Measurements from ENCODE around the gene UBE2H. TPM values are rescaled to one million over a fixed set of nuclear protein-coding genes. Genes with fewer than 3 reads are reported as not detected.

The UBE2H gene
- total and polyA plus RNA-seq, 10 of the 15 experiments (the other 5 are each of a cell fraction or from before 2014, with no cell fraction given) = 15.6 to 75.5 (median 32.8) TPM

- no peak for TF ChIP-seq BCLAF1 (IDR thresholded peaks at IDR 0.05)
- TF ChIP-seq, protein P1, sequence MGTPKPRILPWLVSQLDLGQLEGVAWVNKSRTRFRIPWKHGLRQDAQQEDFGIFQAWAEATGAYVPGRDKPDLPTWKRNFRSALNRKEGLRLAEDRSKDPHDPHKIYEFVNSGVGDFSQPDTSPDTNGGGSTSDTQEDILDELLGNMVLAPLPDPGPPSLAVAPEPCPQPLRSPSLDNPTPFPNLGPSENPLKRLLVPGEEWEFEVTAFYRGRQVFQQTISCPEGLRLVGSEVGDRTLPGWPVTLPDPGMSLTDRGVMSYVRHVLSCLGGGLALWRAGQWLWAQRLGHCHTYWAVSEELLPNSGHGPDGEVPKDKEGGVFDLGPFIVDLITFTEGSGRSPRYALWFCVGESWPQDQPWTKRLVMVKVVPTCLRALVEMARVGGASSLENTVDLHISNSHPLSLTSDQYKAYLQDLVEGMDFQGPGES (IDR thresholded peaks at IDR 0.05) = no peak
- no peak for TF ChIP-seq SREBF1 (IDR thresholded peaks at IDR 0.05; ENCODE audit: low read length)
- TF ChIP-seq, protein P2, sequence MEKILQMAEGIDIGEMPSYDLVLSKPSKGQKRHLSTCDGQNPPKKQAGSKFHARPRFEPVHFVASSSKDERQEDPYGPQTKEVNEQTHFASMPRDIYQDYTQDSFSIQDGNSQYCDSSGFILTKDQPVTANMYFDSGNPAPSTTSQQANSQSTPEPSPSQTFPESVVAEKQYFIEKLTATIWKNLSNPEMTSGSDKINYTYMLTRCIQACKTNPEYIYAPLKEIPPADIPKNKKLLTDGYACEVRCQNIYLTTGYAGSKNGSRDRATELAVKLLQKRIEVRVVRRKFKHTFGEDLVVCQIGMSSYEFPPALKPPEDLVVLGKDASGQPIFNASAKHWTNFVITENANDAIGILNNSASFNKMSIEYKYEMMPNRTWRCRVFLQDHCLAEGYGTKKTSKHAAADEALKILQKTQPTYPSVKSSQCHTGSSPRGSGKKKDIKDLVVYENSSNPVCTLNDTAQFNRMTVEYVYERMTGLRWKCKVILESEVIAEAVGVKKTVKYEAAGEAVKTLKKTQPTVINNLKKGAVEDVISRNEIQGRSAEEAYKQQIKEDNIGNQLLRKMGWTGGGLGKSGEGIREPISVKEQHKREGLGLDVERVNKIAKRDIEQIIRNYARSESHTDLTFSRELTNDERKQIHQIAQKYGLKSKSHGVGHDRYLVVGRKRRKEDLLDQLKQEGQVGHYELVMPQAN (conservative IDR thresholded peaks at IDR 0.05) = peak; percentile 54; the same call in 1 of the 2 replicates
- TF ChIP-seq BCL11A (IDR thresholded peaks at IDR 0.05; ENCODE audit: low read depth, low read length) = peak; percentile 15; the same call in 1 of the 2 replicates
- peak; percentile 51; the same call in 1 of the 2 replicates for TF ChIP-seq SPI1 (IDR thresholded peaks at IDR 0.05; ENCODE audit: borderline replicate concordance, insufficient read depth, low read depth, low read length)
- no peak for TF ChIP-seq SMARCA5 (IDR thresholded peaks at IDR 0.05)
- peak in 1 of 2 experiments; percentile 64; a peak in 3 of 4 replicates for TF ChIP-seq IKZF2 (IDR thresholded peaks at IDR 0.05)
- TF ChIP-seq MYC (IDR thresholded peaks at IDR 0.05; ENCODE audit: insufficient read depth, insufficient read length, insufficient replicate concordance, low read length, severe bottlenecking) = no peak
- no peak for TF ChIP-seq TARDBP (IDR thresholded peaks at IDR 0.05; ENCODE audit: borderline replicate concordance)
- no peak for TF ChIP-seq MXI1 (IDR thresholded peaks at IDR 0.05; ENCODE audit: low read depth, low read length)
- TF ChIP-seq, protein P3, sequence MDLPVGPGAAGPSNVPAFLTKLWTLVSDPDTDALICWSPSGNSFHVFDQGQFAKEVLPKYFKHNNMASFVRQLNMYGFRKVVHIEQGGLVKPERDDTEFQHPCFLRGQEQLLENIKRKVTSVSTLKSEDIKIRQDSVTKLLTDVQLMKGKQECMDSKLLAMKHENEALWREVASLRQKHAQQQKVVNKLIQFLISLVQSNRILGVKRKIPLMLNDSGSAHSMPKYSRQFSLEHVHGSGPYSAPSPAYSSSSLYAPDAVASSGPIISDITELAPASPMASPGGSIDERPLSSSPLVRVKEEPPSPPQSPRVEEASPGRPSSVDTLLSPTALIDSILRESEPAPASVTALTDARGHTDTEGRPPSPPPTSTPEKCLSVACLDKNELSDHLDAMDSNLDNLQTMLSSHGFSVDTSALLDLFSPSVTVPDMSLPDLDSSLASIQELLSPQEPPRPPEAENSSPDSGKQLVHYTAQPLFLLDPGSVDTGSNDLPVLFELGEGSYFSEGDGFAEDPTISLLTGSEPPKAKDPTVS (IDR thresholded peaks at IDR 0.05; ENCODE audit: low read depth, low read length) = no peak
- TF ChIP-seq NBN (IDR thresholded peaks at IDR 0.05) = no peak; the same call in 1 of the 2 replicates
- 0 out of 2 replicates have a peak, but pooled peaks have one; percentile 32 for TF ChIP-seq CHD2 (IDR thresholded peaks at IDR 0.05; ENCODE audit: borderline replicate concordance, low read depth, low read length)
- peak; percentile 37; the same call in 1 of the 2 replicates for TF ChIP-seq MTA2 (IDR thresholded peaks at IDR 0.05; ENCODE audit: low read depth)
- no peak for TF ChIP-seq EZH2 (IDR thresholded peaks at IDR 0.05; ENCODE audit: borderline replicate concordance, control insufficient read depth, low read depth, low read length)
- no peak for TF ChIP-seq BACH1 (IDR thresholded peaks at IDR 0.05; ENCODE audit: borderline replicate concordance)
Observed at GRCh38 chr7:129949292-129950133, 3.2 kb downstream of the UBE2H start (continued).

Data from GM12878 (cell line).